ENCODE results near the gene COPA.

DNA sequence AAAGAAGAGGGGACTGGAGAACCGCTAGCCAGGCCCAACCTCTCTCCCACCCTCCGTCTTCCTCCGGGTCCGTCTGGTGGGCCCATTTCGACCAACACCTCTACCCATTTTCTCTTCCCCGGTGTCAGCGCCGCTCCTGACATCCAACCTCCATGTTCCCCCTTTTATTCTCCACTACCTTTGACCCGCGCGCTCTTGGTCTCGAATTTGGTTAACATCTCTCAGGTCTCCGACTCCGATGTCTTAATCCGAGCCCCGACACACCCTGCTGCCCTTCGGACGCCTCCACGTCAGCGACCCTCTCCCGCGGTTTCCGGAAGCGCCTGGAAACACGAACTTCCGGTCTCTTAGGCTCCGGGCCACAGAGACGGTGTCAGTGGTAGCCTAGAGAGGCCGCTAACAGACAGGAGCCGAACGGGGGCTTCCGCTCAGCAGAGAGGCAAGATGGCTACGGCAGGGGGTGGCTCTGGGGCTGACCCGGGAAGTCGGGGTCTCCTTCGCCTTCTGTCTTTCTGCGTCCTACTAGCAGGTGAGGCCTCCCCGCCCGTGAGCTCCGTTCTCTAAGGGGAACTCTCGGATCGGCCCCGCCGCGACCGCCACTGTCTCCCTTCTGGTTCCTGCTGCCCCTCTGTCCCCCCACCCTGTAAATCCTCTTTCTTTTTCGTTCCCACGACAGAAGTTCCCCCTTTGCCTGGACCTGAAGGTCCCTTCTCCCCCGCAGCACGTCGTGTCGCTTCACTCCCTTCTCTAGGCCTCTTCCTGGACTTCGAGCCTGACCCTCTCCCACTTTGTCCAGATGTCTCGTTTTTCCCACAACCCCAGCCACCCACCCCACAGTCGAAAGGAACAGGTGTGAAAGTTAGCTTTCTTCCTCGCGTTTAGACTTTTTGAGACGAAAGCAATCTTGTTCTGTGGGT, at the start of gene COPA, which contains the start of gene NCSTN:
- TF ChIP-seq, protein P1, sequence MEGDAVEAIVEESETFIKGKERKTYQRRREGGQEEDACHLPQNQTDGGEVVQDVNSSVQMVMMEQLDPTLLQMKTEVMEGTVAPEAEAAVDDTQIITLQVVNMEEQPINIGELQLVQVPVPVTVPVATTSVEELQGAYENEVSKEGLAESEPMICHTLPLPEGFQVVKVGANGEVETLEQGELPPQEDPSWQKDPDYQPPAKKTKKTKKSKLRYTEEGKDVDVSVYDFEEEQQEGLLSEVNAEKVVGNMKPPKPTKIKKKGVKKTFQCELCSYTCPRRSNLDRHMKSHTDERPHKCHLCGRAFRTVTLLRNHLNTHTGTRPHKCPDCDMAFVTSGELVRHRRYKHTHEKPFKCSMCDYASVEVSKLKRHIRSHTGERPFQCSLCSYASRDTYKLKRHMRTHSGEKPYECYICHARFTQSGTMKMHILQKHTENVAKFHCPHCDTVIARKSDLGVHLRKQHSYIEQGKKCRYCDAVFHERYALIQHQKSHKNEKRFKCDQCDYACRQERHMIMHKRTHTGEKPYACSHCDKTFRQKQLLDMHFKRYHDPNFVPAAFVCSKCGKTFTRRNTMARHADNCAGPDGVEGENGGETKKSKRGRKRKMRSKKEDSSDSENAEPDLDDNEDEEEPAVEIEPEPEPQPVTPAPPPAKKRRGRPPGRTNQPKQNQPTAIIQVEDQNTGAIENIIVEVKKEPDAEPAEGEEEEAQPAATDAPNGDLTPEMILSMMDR (conservative IDR thresholded peaks at IDR 0.05; ENCODE audit: low read length), result no peak
- TF ChIP-seq EZH2phosphoT487 (IDR thresholded peaks at IDR 0.05; ENCODE audit: borderline replicate concordance), result no peak
